Endodermal cell (in vitro differentiated cells): ENCODE measurements around the gene TBC1D2. TPM values are rescaled to one million over a fixed set of nuclear protein-coding genes. Genes with fewer than 3 reads are reported as not detected.
A peak's percentile ranks its signal among the peaks of the same experiment; 100 is the strongest.

Source experiments
- DNase-seq: peaks from one replicate; pipeline ENCODE4 v3.0.0-alpha.2; 2017
- H3K27ac ChIP-seq: 2 replicates; pipeline ENCODE4 v1.5.1; 2013; ENCODE audit warnings: mild to moderate bottlenecking, low read depth, low read length, moderate library complexity
- H3K27me3 ChIP-seq: 2 replicates; pipeline ENCODE4 v1.6.1; 2013; ENCODE audit warnings: mild to moderate bottlenecking, low read length, moderate library complexity; ENCODE audit not compliant: insufficient read depth, control insufficient read depth, poor library complexity, severe bottlenecking
- H3K36me3 ChIP-seq: 2 replicates; pipeline ENCODE4 v1.7.0; 2013; ENCODE audit warnings: mild to moderate bottlenecking, low read length, moderate library complexity; ENCODE audit not compliant: control insufficient read depth, insufficient read depth
- H3K4me1 ChIP-seq: one replicate; pipeline ENCODE4 v1.7.0; 2013; ENCODE audit warnings: low read length; ENCODE audit not compliant: control insufficient read depth, insufficient read depth
- H3K4me3 ChIP-seq: 2 replicates; pipeline ENCODE4 v1.5.1; 2013; ENCODE audit warnings: mild to moderate bottlenecking, low read length, moderate library complexity
- H3K9ac ChIP-seq: 2 replicates; pipeline ENCODE4 v1.6.1; 2013; ENCODE audit warnings: mild to moderate bottlenecking, low read length, moderate library complexity; ENCODE audit not compliant: poor library complexity, severe bottlenecking; ENCODE audit errors: extremely low read depth
- H3K9me3 ChIP-seq: 2 replicates; pipeline ENCODE4 v1.6.1; 2013; ENCODE audit warnings: mild to moderate bottlenecking, low read length, moderate library complexity; ENCODE audit not compliant: control insufficient read depth
- H3K27ac Mint-ChIP-seq: 2 replicates; pipeline ENCODE4 v1.8.0; 2020; ENCODE audit warnings: mixed read lengths
- H3K27me3 Mint-ChIP-seq: 2 replicates; pipeline ENCODE4 v1.8.0; 2021; ENCODE audit warnings: mild to moderate bottlenecking, mixed read lengths; ENCODE audit not compliant: insufficient read depth
- H3K36me3 Mint-ChIP-seq: 2 replicates; pipeline ENCODE4 v1.8.0; 2020; ENCODE audit warnings: low read depth, mixed read lengths
- H3K4me1 Mint-ChIP-seq: 2 replicates; pipeline ENCODE4 v1.8.0; 2020; ENCODE audit warnings: mixed read lengths
- H3K4me3 Mint-ChIP-seq: 2 replicates; pipeline ENCODE4 v1.8.0; 2020; ENCODE audit warnings: mild to moderate bottlenecking, moderate library complexity, mixed read lengths
- H3K9me3 Mint-ChIP-seq: 2 replicates; pipeline ENCODE4 v1.8.0; 2020; ENCODE audit warnings: mild to moderate bottlenecking, mixed read lengths
- WGBS, 2 experiments: methylation state at CpG; one replicate each; pipeline versions ENCODE4 v1.1.5 to v1.1.7; 2013; ENCODE audit warnings: missing lambda C conversion rate in 2 of 2, mixed read lengths in 1 of 2; ENCODE audit not compliant: insufficient coverage in 1 of 2, insufficient read length in 1 of 2; 5-methylcytosine and 5-hydroxymethylcytosine counted together
- total RNA-seq, 2 donors: library from RNA; stranded (reverse); fragmentation: NEBNext Ultra II Directional in 1 of 2; extraction: Animal tissue kit (Norgen Biotek cat#: 25700) in 1 of 2; gene quantifications; 2 replicates in 1 of 2; 3 replicates in 1 of 2; pipeline ENCODE4 v1.2.1, GENCODE V29; 2021
- TF ChIP-seq, protein P1 (sequence below): fragments of 200-600 bp; sonication (generic); conservative IDR thresholded peaks from 2 replicates; pipeline ENCODE4 v1.5.0; 2021; ENCODE audit warnings: antibody characterized with exemption, mild to moderate bottlenecking

The TBC1D2 gene
- total RNA-seq, 2 donors from 2014 or later: 8.1 to 10.4 TPM

DNA sequence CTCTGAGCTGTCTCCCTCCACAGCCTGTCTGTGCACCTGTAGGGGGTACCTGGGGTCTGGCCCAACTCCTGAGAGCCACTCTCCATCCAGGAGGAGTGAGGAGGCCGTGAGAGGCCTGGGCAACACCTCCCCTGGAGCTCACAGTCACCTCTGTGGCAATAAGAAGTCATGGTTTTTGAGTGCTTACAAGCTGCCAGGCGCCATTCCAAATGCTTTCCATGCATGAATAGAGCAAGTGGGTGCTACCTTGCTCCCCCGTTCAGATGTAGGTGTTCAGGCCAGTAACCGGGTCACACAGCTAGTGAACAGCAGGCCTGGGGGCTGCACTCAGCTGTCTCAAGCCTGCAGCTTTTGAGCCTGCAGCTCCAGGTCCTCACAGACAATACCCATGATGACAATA, 93.6 kb downstream of the TBC1D2 start:
- Mint-ChIP-seq H3K4me1 (no peaks in the 10 kb centered on the region), H3K36me3 (no peaks in the 10 kb centered on the region), H3K27ac (no peak overlapping the region), H3K4me3 (no peak overlapping the region), H3K27me3 (no peaks in the 10 kb centered on the region), H3K9me3 (no peaks in the 10 kb centered on the region)
- no peak for DNase-seq
- H3K36me3 ChIP-seq: no peaks in the 10 kb centered on the region
- H3K27ac ChIP-seq: no peak overlapping the region
- no peaks in the 10 kb centered on the region for H3K9me3 ChIP-seq
- no peaks in the 10 kb centered on the region for H3K27me3 ChIP-seq
- TF ChIP-seq, protein P1, sequence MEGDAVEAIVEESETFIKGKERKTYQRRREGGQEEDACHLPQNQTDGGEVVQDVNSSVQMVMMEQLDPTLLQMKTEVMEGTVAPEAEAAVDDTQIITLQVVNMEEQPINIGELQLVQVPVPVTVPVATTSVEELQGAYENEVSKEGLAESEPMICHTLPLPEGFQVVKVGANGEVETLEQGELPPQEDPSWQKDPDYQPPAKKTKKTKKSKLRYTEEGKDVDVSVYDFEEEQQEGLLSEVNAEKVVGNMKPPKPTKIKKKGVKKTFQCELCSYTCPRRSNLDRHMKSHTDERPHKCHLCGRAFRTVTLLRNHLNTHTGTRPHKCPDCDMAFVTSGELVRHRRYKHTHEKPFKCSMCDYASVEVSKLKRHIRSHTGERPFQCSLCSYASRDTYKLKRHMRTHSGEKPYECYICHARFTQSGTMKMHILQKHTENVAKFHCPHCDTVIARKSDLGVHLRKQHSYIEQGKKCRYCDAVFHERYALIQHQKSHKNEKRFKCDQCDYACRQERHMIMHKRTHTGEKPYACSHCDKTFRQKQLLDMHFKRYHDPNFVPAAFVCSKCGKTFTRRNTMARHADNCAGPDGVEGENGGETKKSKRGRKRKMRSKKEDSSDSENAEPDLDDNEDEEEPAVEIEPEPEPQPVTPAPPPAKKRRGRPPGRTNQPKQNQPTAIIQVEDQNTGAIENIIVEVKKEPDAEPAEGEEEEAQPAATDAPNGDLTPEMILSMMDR: no peak
- WGBS, 2 experiments: 83 to 91% methylated on average over 2 to 4 of the region's 4 CpGs
- no peak overlapping the region for H3K4me3 ChIP-seq
- H3K4me1 ChIP-seq: no peaks in the 10 kb centered on the region
- H3K9ac ChIP-seq: no peak overlapping the region

DNA sequence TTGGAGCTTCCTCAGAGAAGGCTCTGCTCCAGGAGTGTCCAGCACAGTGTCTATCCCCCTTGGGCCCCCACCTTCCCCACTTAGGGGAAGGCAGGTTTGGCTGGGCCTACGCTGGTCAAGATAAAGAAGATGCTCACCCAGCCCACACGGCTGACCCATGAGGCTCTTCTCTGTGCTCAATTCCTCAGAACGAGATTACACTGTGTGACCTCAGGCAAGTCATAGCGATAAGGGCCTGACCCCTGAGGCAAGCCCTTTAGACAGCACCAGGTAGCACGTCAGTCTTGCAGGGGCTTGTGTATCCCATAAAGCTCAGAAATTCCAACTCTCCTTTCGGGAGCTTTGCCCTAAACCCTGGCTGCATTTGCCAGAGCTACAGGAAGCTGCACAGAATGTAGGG, 95.7 kb downstream of the TBC1D2 start:
- Mint-ChIP-seq H3K27ac (peak overlapping the region; percentile 10), H3K36me3 (peaks cover 8% of the 10 kb centered on the region), H3K9me3 (no peaks in the 10 kb centered on the region), H3K27me3 (no peaks in the 10 kb centered on the region), H3K4me1 (no peaks in the 10 kb centered on the region), H3K4me3 (no peak overlapping the region)
- Histone ChIP-seq H3K4me3 (no peak overlapping the region), H3K27ac (no peak overlapping the region), H3K4me1 (no peaks in the 10 kb centered on the region), H3K9me3 (no peaks in the 10 kb centered on the region), H3K9ac (no peak overlapping the region), H3K36me3 (peaks cover 11% of the 10 kb centered on the region), H3K27me3 (no peaks in the 10 kb centered on the region)
- TF ChIP-seq, protein P1: no peak
- DNase-seq: no peak
- 92% methylated on average over 6 of the region's 6 CpGs for WGBS, 2 experiments

DNA sequence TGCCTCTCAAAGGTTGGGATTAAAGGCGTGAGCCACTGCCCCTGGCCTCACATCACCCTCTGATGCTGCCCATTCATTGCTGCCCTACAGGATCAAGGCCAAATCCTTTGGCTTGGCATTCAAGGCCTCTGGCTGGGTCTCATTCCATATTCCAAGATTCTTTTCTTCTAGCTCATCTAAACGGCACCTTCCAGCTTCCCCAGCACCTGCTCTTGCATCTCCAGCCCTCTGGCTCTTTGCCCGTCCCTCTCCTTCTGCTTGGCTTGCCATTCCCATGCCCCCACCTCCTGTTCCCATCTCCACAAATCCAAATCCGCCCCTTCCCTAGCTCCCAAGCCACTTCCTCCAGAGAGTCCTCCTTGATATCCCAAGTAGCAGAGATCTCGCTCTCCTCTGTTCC, 96.1 kb downstream of the TBC1D2 start:
- Histone ChIP-seq H3K4me3 (no peak overlapping the region), H3K27ac (no peak overlapping the region), H3K4me1 (no peaks in the 10 kb centered on the region), H3K9ac (no peak overlapping the region), H3K27me3 (no peaks in the 10 kb centered on the region), H3K9me3 (no peaks in the 10 kb centered on the region), H3K36me3 (peaks cover 16% of the 10 kb centered on the region)
- Mint-ChIP-seq H3K36me3 (peaks cover 8% of the 10 kb centered on the region), H3K27ac (no peak overlapping the region), H3K4me3 (no peak overlapping the region), H3K27me3 (no peaks in the 10 kb centered on the region), H3K4me1 (no peaks in the 10 kb centered on the region), H3K9me3 (no peaks in the 10 kb centered on the region)
- 88 to 94% methylated on average over 5 of the region's 5 CpGs for WGBS, 2 experiments
- no peak for DNase-seq
- TF ChIP-seq, protein P1: no peak
